Naive thymus-derived CD4-positive, alpha-beta T cell (primary cell): ENCODE measurements around the gene RAB31. TPM values are rescaled to one million over a fixed set of nuclear protein-coding genes. Genes with fewer than 3 reads are reported as not detected.

Source experiments
- ATAC-seq: fragments of 150-1000 bp; cut with Tn5 transposase; 2 replicates; pipeline ENCODE4 v1.10.0; 2021; ENCODE audit warnings: mild to moderate bottlenecking, moderate library complexity
- CTCF ChIA-PET: fragments of 350-600 bp; sonication (Branson Sonifier 250); formaldehyde crosslinking; loops from one replicate; lab custom pipeline; 2021; ENCODE audit warnings: antibody characterized with exemption; lab: Charles Lee
- POLR2A ChIA-PET: fragments of 350-600 bp; sonication (Branson Sonifier 250); formaldehyde crosslinking; loops from one replicate; lab custom pipeline; 2021; ENCODE audit warnings: antibody characterized with exemption, inconsistent platforms; lab: Charles Lee
- DNase-seq, 9 donors: peaks; one replicate each; pipeline versions ENCODE4 v3.0.0 to v3.0.0-alpha.2; 2020 to 2022; ENCODE audit warnings: mixed read lengths in 1 of 9
- H3K27ac ChIP-seq: one replicate; pipeline ENCODE4 v1.7.0; 2013; ENCODE audit warnings: mild to moderate bottlenecking, low read depth, low read length, moderate library complexity
- H3K27me3 ChIP-seq, 2 donors: one replicate each; pipeline ENCODE4 v1.7.0; 2013; ENCODE audit warnings: low read length in 2 of 2, mild to moderate bottlenecking in 2 of 2, moderate library complexity in 2 of 2; ENCODE audit not compliant: control insufficient read depth in 2 of 2, insufficient read depth in 2 of 2
- H3K36me3 ChIP-seq, 3 experiments: 1 replicate in 2 of 3; 2 replicates in 1 of 3; pipeline ENCODE4 v1.7.0; 2013; ENCODE audit warnings: low read length in 3 of 3, mild to moderate bottlenecking in 3 of 3, moderate library complexity in 1 of 3; ENCODE audit not compliant: insufficient read depth in 3 of 3, control insufficient read depth in 2 of 3
- H3K4me1 ChIP-seq, 2 donors: one replicate each; pipeline ENCODE4 v1.7.0; 2013; ENCODE audit warnings: low read length in 2 of 2, mild to moderate bottlenecking in 2 of 2, moderate library complexity in 1 of 2; ENCODE audit not compliant: control insufficient read depth in 2 of 2, insufficient read depth in 2 of 2
- H3K4me3 ChIP-seq: 2 replicates; pipeline ENCODE4 v1.7.0; 2013; ENCODE audit warnings: mild to moderate bottlenecking, low read length
- H3K9me3 ChIP-seq, 3 experiments: 1 replicate in 2 of 3; 2 replicates in 1 of 3; pipeline ENCODE4 v1.7.0; 2013; ENCODE audit warnings: low read length in 3 of 3; ENCODE audit not compliant: control insufficient read depth in 2 of 3
- H3K27ac Mint-ChIP-seq, 9 donors: one replicate each; pipeline ENCODE4 v1.8.0; 2020 to 2022; ENCODE audit warnings: mixed read lengths in 9 of 9, mild to moderate bottlenecking in 8 of 9, moderate library complexity in 5 of 9, inconsistent platforms in 2 of 9
- H3K27me3 Mint-ChIP-seq, 5 donors: one replicate each; pipeline ENCODE4 v1.8.0; 2021 to 2022; ENCODE audit warnings: mixed read lengths in 5 of 5, mild to moderate bottlenecking in 1 of 5
- H3K36me3 Mint-ChIP-seq, 5 donors: one replicate each; pipeline ENCODE4 v1.8.0; 2020 to 2022; ENCODE audit warnings: mixed read lengths in 5 of 5, mild to moderate bottlenecking in 3 of 5, inconsistent platforms in 1 of 5
- H3K4me1 Mint-ChIP-seq, 7 donors: one replicate each; pipeline ENCODE4 v1.8.0; 2020 to 2022; ENCODE audit warnings: mixed read lengths in 7 of 7, mild to moderate bottlenecking in 3 of 7, inconsistent platforms in 1 of 7
- H3K4me3 Mint-ChIP-seq, 10 donors: one replicate each; pipeline ENCODE4 v1.8.0; 2020 to 2022; ENCODE audit warnings: mild to moderate bottlenecking in 10 of 10, mixed read lengths in 10 of 10, moderate library complexity in 6 of 10, inconsistent platforms in 2 of 10
- H3K9me3 Mint-ChIP-seq, 11 donors: one replicate each; pipeline ENCODE4 v1.8.0; 2020 to 2022; ENCODE audit warnings: mixed read lengths in 11 of 11, mild to moderate bottlenecking in 4 of 11, inconsistent platforms in 1 of 11, moderate library complexity in 1 of 11
- intact Hi-C, 2 donors: fragments of 100-400 bp; cut with micrococcal nuclease; formaldehyde crosslinking; loops; one replicate each; pipeline ENCODE4 v1.15.1; 2023
- polyA plus RNA-seq, 2 donors: library from polyadenylated mRNA; unstranded; fragments of 300-500 nt; fragmentation: Illumina TruSeq; gene quantifications; one replicate each; pipeline ENCODE4 v1.2.3, GENCODE V29; 2021
- total RNA-seq, 6 experiments: library from RNA in 5 of 6; stranded (reverse) in 5 of 6; gene quantifications; 1 replicate in 5 of 6; 2 replicates in 1 of 6; pipeline ENCODE4 v1.2.3 and lab custom pipeline; 2021 to 2026

Gene RAB31
- total and polyA plus RNA-seq, 7 experiments from 2014 or later = 0.41 to 48.6 (median 2.3) TPM

GRCh38 chr18:9696701-9697100 is 11.4 kb upstream of the RAB31 start:
- H3K9me3 ChIP-seq = no peaks in the 10 kb centered on the region
- Mint-ChIP-seq H3K4me3 (no peak overlapping the region), H3K27me3 (peaks cover 4 to 13% (median 5%) of the 10 kb centered on the region in 5 donors), H3K9me3 (peaks cover 0 to 2% (median 0%) of the 10 kb centered on the region in 11 donors), H3K36me3 (no peaks in the 10 kb centered on the region), H3K27ac (no peak overlapping the region), H3K4me1 (peaks cover 0 to 3% (median 0%) of the 10 kb centered on the region in 7 donors)
- POLR2A ChIA-PET = interaction anchor here (0.6 kb wide), 1 partner anchor 303 kb away, joined by 3 read pairs; no protein-coding TSS in a partner anchor
- no peak for ATAC-seq
- H3K27ac ChIP-seq = no peak overlapping the region
- H3K4me1 ChIP-seq = no peaks in the 10 kb centered on the region
- CTCF ChIA-PET = no interaction called here
- no peak for DNase-seq
- no peaks in the 10 kb centered on the region for H3K36me3 ChIP-seq
- H3K4me3 ChIP-seq = no peak overlapping the region
- intact Hi-C loops = no loop called here
- H3K27me3 ChIP-seq = no peaks in the 10 kb centered on the region

DNA sequence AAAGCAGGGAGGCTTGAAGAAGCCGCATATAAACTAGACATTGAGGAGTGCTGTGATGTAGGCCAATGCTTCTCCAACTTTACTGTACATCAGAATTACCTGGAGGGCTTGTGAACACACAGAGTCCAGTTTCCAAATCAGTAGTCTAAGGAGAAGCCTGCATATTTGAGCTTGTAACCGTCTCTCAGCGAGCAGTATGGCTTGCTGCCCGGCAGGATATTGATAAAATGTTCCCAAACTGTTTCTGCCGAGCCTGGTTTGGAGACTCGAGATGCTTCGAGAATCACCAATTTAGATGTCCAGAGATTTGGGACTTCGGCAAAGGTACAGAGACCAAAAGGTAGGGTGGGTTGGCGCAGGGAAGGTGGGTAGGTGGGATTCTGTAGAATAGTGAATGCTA is 11.0 kb upstream of the RAB31 start:
- peaks cover 4 to 16% (median 5%) of the 10 kb centered on the region in 5 donors for H3K27me3 Mint-ChIP-seq
- H3K27me3 ChIP-seq = no peaks in the 10 kb centered on the region
- DNase-seq (no peak), ATAC-seq (no peak)
- H3K36me3 Mint-ChIP-seq = no peaks in the 10 kb centered on the region
- ChIA-PET CTCF (no interaction called here), POLR2A (no interaction called here)
- no peak overlapping the region for H3K4me3 Mint-ChIP-seq
- no peaks in the 10 kb centered on the region for H3K9me3 ChIP-seq
- intact Hi-C loops = no loop called here
- no peaks in the 10 kb centered on the region for H3K36me3 ChIP-seq
- no peak overlapping the region for H3K4me3 ChIP-seq
- H3K27ac Mint-ChIP-seq = no peak overlapping the region
- peaks cover 0 to 2% (median 0%) of the 10 kb centered on the region in 11 donors for H3K9me3 Mint-ChIP-seq
- H3K4me1 Mint-ChIP-seq = peaks cover 0 to 3% (median 0%) of the 10 kb centered on the region in 7 donors
- no peaks in the 10 kb centered on the region for H3K4me1 ChIP-seq
- no peak overlapping the region for H3K27ac ChIP-seq

DNA sequence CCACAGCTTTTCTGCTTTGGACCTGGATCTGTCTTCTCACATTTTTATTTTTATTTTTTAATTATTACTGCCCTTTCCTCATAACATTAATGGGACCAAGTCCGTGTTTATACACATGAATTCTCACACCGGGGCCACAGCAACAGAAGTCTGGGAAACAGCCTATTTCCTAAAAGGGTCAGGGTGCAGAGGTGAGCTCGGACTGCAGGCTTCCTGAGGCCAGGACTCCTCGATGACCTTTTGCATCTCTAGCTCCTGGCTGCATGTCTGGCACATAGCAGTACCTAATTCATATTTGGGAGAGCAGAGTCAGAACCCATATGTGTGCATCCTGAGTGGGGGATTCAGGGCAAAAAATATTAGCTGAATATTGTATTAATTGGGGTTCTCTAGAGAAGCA is 9.6 kb upstream of the RAB31 start:
- H3K4me1 ChIP-seq = no peaks in the 10 kb centered on the region
- H3K27ac ChIP-seq = no peak overlapping the region
- no peaks in the 10 kb centered on the region for H3K36me3 ChIP-seq
- no peaks in the 10 kb centered on the region for H3K27me3 ChIP-seq
- Mint-ChIP-seq H3K27ac (no peak overlapping the region), H3K4me3 (no peak overlapping the region), H3K36me3 (no peaks in the 10 kb centered on the region), H3K9me3 (no peaks in the 10 kb centered on the region), H3K4me1 (peaks cover 0 to 3% (median 0%) of the 10 kb centered on the region in 7 donors), H3K27me3 (peaks cover 4 to 22% (median 6%) of the 10 kb centered on the region in 5 donors)
- intact Hi-C loops = no loop called here
- ChIA-PET CTCF (no interaction called here), POLR2A (no interaction called here)
- DNase-seq (no peak), ATAC-seq (no peak)
- H3K9me3 ChIP-seq = no peaks in the 10 kb centered on the region
- H3K4me3 ChIP-seq = no peak overlapping the region

GRCh38 chr18:9700261-9700796 is 7.8 kb upstream of the RAB31 start:
- Mint-ChIP-seq H3K27ac (no peak overlapping the region), H3K4me3 (no peak overlapping the region), H3K4me1 (peaks cover 0 to 10% (median 0%) of the 10 kb centered on the region in 7 donors), H3K27me3 (peaks cover 12 to 30% (median 22%) of the 10 kb centered on the region in 5 donors), H3K36me3 (no peaks in the 10 kb centered on the region), H3K9me3 (no peaks in the 10 kb centered on the region)
- no peak for ATAC-seq
- Histone ChIP-seq H3K4me1 (no peaks in the 10 kb centered on the region), H3K9me3 (no peaks in the 10 kb centered on the region), H3K27me3 (no peaks in the 10 kb centered on the region), H3K4me3 (no peak overlapping the region), H3K27ac (no peak overlapping the region), H3K36me3 (no peaks in the 10 kb centered on the region)
- intact Hi-C loops = loop anchor here in 1 of 2 donors (10.0 kb wide), 1 partner anchor 86 kb away; the partner anchor contains the start of gene PPP4R1
- no peak for DNase-seq
- CTCF ChIA-PET = no interaction called here
- POLR2A ChIA-PET = no interaction called here

DNA sequence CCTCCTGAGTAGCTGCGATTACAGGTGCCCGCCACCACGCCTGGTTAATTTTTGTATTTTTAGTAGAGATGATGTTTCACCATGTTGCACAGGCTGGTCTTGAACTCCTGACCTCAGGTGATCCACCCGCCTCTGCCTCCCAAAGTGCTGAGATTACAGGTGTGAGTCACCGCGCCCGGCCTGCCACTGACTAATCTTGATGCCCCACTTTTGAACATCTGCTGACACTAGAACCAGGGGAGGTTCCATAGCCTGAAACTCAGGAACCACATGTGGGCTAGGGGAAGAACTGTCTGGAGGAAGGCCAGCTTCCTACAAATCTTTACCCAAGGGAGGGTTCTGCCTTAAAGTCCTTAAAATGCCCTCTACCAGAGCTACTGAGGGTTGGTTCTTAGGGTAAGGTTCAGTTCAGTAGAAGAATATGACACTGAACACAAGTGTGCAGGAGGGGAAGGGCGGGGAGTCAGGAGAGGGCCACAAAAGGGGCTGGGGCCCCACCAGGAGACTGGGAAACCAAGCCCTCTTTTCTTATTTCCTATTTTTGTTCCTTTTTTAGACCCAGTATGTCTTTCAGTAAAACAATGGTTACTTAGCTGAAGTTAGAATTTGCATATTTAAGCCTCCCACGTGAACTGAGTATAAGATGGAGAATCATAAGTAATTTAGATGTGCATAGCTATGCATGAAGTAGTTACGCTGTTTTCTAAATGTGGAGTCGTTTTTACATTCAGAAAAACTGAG is 6.3 kb upstream of the RAB31 start:
- no peak overlapping the region for H3K27ac Mint-ChIP-seq
- Histone ChIP-seq H3K36me3 (no peaks in the 10 kb centered on the region), H3K4me1 (no peaks in the 10 kb centered on the region), H3K4me3 (no peak overlapping the region), H3K27ac (no peak overlapping the region), H3K9me3 (no peaks in the 10 kb centered on the region), H3K27me3 (no peaks in the 10 kb centered on the region)
- peaks cover 24 to 44% (median 36%) of the 10 kb centered on the region in 5 donors for H3K27me3 Mint-ChIP-seq
- no peaks in the 10 kb centered on the region for H3K36me3 Mint-ChIP-seq
- ATAC-seq = peak; percentile 37
- ChIA-PET CTCF (no interaction called here), POLR2A (no interaction called here)
- H3K4me1 Mint-ChIP-seq = peaks cover 0 to 7% (median 0%) of the 10 kb centered on the region in 7 donors
- intact Hi-C loops = loop anchor here in 1 of 2 donors (10.0 kb wide), 1 partner anchor 87 kb away; the partner anchor contains the start of gene PPP4R1
- H3K9me3 Mint-ChIP-seq = no peaks in the 10 kb centered on the region
- no peak for DNase-seq
- no peak overlapping the region for H3K4me3 Mint-ChIP-seq

DNA sequence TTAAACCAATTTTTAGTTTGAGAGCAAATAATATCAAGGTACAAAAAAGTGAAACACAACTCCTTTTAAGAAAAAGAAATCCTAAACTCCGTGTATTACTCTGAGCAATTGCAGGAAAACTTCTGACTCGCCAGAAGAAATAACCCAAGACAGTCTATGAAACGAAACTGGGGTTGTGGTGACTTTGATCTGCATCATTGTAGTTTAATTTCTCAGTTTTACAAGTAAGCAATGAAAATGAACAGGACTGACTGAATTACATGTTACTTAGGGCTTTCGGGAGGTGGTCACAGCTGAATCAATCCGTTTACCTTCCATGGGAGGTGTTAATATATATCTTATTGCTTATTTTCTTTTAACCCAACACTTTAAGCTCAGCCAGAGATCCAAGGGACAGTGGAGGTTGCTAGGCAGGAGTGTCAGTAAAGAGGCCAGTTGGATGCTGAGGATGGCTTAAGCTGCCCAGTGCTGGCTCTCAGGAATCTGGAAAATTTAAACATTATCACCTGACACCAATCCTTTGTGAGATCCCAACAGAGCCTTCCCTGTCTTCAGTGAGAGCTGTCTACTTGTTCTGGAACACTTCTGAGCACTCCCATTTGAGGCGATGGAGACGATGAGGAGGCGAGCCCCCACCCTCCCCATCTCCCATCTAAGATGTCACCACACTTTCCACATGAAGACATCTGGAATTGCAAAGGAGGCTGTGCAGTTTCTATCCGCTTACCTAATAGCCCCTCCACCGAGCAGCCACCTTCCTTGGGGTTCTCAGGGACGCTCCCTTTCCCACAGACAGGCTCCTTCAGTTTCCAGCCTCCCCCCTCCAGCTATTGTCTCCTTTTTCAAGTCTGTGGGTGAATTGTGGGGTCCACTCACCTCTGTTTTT is 3.6 kb upstream of the RAB31 start:
- DNase-seq = no peak

More for the DNA sequence above, 3.6 kb upstream of the RAB31 start:
- ChIA-PET POLR2A (no interaction called here), CTCF (no interaction called here)
- intact Hi-C loops = loop anchor here in 1 of 2 donors (10.0 kb wide), 1 partner anchor 90 kb away; the partner anchor contains the start of gene PPP4R1
- Histone ChIP-seq H3K27me3 (no peaks in the 10 kb centered on the region), H3K4me3 (no peak overlapping the region), H3K27ac (no peak overlapping the region), H3K4me1 (no peaks in the 10 kb centered on the region), H3K36me3 (no peaks in the 10 kb centered on the region), H3K9me3 (no peaks in the 10 kb centered on the region)
- H3K9me3 Mint-ChIP-seq = no peaks in the 10 kb centered on the region
- H3K4me3 Mint-ChIP-seq = no peak overlapping the region
- peaks cover 40 to 66% (median 48%) of the 10 kb centered on the region in 5 donors for H3K27me3 Mint-ChIP-seq
- ATAC-seq = no peak
- peaks cover 0 to 16% (median 12%) of the 10 kb centered on the region in 7 donors for H3K4me1 Mint-ChIP-seq
- H3K36me3 Mint-ChIP-seq = no peaks in the 10 kb centered on the region
- H3K27ac Mint-ChIP-seq = no peak overlapping the region
